Stimulated activated CD4-positive, alpha-beta T cell treated with anti-CD3 and anti-CD28 coated beads, Interleukin-1b, Interleukin-23, amount 100 ng/mL, for 4 hours (primary cell): ENCODE results near the gene HERC6.
A peak's percentile ranks its signal among the peaks of the same experiment; 100 is the strongest.
"Not testable (repeated sequence)": the region's sequence is repeated elsewhere in the genome, so short reads cannot be mapped to it uniquely, and the experiment has no call there.

Experiments used
- DNase-seq, 2 donors: peaks; one replicate each; pipeline ENCODE4 v3.0.0-alpha.2; 2020; ENCODE audit warnings: low read depth in 2 of 2

Gene HERC6

GRCh38 chr4:88378691-88379559 lies at the start of gene HERC6:
Gene HERC6 (plus strand): TSS chr4:88378852. CDS start chr4:88378922, 70 bp downstream.
- peak; percentile 44 to 62 for DNase-seq

- DNase-seq = no peak
Measured at GRCh38 chr4:88333741-88334405, 44.8 kb upstream of the HERC6 start.

DNA sequence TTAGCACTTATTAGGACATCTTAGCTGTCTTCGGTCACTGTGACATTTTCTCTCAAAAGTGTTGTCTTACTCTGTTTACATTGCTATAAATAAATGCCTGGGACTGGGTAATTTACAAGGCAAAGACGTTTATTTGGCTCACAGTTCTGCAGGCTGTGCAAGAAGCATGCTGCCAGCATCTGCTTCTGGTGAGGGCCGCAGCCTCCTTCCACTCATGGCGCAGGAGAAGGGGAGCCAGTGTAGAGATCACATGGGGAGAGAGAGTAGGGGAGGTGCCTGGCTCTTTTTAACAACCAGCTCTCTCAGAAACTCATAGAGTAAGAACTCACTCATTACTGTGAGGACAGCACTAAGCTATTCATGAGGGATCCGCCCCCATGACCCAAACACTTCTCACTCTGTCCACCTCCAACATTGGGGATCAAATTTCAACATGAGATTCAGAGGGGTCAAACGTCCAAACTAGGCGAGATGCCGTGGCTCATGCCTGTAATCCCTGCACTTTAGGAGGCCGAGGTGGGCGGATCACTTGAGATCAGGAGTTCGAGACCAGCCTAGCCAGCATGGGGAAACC lies 43.5 kb upstream of the HERC6 start:
- no peak for DNase-seq

GRCh38 chr4:88341227-88342192 lies 37.1 kb upstream of the HERC6 start:
- no peak for DNase-seq

GRCh38 chr4:88346902-88347301 lies 31.8 kb upstream of the HERC6 start:
- DNase-seq = not testable (repeated sequence)

DNA sequence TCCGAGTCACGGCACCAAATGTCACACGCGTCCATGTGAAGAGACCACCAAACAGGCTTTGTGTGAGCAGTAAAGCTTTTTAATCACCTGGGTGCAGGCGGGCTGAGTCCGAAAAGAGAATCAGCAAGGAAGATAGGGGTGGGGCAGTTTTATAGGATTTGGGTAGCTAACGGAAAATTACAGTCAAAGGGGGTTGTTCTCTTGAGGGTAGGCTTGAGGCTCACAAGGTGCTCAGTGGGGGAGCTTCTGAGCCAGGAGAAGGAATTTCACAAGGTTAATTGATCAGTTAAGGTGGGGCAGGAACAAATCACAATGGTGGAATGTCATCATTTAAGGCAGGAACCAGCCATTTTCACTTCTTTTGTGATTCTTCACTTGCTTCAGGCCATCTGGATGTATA lies 29.9 kb upstream of the HERC6 start:
- not testable (repeated sequence) for DNase-seq

GRCh38 chr4:88350786-88351185 lies 27.9 kb upstream of the HERC6 start:
- no peak for DNase-seq

DNA sequence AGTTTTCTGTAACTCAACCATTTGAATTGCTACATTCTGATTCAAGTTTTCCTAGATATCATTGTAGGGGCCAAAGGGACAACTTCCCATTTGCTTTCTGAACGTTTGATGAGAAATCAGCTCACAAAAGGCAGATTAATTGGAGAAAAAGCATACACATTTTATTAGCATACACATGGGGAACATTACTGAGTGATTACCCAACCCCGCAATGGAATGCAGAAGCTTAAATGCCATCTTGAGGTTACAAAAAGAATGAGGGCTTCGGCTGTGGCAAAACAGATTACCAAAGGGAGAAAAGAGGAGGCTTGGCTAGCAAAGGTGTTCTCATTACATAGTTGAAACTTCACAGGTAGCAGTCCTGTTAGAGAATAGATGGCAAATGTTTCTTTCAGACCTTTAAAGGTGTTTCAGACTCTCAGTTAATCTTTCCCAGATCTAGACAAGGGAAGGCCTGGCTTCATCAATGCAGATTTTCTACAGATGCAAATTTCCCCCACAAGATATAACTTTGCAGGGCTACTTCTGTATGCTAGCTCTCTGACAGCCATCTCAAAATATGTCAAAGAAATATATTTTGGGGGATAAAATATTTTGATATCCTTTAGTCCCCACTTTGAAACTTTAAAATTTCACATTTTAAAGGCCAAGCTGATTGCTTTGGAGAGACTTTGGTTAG lies 26.5 kb upstream of the HERC6 start:
- no peak for DNase-seq

DNA sequence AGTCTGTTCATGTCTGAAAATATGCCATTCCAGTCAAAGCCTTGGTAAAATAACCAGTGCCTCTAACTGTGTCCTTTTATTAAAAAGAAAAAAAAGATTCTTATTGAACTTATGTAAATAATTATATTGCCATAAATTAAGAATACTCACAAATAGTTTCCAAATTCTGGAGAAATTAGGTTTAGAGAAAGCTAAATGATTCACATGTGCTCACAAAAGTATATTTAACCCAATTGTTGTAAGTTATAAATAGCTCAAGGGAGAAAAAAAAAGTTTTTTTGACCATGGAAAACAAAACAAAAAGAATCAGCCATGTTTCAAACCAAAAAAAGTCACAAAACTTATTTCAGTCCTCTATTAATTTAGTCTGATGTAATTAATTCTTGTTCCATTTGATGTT lies 25.3 kb upstream of the HERC6 start:
- no peak for DNase-seq

DNA sequence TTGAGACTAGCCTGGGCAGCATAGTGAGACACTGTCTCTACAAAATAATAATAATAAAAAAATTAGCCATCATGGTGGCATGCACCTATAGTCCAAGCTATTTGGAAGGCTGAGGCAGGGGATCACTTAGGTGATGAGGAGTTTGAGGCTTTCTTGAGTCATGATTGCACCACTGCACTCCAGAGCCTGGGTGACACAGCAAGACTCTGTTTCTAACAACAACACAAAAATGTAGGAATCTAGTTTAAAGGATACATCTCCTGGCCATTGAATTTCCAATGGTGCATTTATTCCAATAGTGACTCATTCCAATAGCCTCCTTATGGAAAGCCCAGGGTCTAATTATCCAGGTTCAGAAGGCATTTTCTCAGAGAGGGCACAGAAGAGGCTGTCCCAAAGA lies 21.9 kb upstream of the HERC6 start:
- DNase-seq = no peak

- DNase-seq = no peak
Measured at GRCh38 chr4:88357262-88357661, 21.4 kb upstream of the HERC6 start.

DNA sequence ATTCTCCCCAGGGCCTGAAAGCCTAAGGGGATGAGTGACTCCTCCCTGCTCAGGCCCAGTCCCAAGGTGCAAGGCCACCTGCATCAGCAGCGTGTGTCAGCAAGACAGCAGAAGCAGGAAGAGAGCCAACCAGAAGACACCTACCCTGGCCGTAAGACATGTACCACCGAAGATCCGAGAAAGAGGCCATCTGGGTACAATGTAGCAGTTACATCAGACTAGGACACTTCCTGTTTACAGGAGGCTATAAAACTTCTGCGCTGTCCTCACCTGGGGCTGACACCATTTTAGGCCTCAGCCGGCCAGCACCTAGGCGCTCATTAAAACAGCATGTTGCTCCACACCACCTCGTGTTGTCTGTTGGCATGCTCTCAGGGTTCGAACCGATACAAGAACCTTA lies 19.1 kb upstream of the HERC6 start:
- DNase-seq = no peak

GRCh38 chr4:88360256-88360655 lies 18.4 kb upstream of the HERC6 start:
- no peak for DNase-seq

GRCh38 chr4:88360791-88361190 lies 17.9 kb upstream of the HERC6 start:
- DNase-seq = no peak

- DNase-seq = not testable (repeated sequence)
Measured at GRCh38 chr4:88361217-88361773, 17.4 kb upstream of the HERC6 start.

GRCh38 chr4:88366460-88366859 lies 12.2 kb upstream of the HERC6 start:
- no peak for DNase-seq

DNA sequence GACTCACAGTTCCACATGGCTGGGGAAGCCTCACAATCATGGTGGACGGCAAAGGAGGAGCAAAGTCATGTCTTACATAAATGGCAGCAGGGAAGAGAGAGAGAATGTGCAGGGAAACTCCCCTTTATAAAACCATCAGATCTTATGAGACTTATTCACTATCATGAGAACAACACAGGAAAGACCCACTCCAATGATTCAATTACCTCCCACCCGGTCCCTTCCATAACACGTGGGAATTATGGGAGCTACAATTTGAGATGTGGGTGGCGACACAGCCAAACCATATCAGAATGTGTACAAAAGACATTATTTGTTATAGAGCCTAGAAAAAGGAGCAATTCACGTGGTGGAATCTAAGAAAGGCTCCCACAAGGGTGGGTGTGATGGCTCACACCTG lies 10.8 kb upstream of the HERC6 start:
- no peak for DNase-seq

DNA sequence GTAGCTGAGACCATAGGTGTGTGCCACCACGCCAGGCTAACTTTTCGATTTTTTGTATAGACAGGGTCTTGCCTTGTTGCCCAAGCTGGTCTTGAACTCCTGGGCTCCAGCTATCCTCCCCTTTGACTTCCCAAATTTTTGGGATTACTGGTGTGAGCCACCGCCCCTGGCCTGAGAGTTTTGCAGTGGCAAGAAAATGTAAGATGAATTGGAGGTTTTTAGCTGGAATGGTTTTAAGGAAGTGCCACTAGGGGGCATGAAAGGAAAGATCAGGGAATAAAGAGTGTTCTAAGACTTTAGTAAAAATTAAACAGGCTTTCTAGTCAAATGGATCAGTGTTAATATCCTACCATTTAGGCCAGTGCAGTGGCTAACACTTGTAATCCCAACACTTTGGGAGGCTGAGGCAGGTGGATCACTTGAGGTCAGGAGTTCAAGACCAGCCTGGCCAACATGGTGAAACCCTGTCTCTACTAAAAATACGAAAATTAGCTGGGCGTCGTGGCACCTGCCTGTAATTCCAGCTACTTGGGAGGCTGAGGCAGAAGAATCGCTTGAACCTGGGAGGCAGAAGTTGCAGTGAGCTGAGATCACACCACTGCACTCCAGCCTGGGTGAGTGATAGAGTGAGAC lies 9.4 kb upstream of the HERC6 start:
- DNase-seq = not testable (repeated sequence)

GRCh38 chr4:88381123-88381522 lies 2.5 kb downstream of the HERC6 start:
- DNase-seq = no peak

DNA sequence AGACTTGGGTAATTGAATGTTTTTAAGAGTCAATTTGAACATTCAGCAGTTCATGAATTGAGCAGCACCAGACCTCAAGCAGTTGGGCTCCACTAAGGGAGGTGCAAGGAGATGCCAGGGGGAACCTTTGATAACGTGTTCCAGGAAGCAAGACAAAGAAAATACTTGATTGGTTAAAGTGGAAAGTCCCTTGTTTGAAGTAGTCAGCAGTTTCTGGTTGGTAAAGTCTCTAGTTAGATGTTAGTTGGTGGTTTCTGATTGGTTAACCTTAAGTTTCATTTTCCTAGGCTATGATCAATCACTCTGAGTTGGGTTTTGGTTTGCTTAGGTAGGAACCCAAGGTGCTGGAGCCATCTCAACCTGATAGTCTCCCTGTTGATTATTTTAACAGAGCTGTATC lies 4.0 kb downstream of the HERC6 start:
- DNase-seq = peak; percentile 9 to 27
